Eye (tissue), 1 donor: ENCODE results near the gene TSEN15.
"Not testable (repeated sequence)": the region's sequence is repeated elsewhere in the genome, so short reads cannot be mapped to it uniquely, and the experiment has no call there.

Experiments
- DNase-seq: peaks from one replicate; pipeline ENCODE4 v3.0.0-alpha.2; 2015

The TSEN15 gene

DNA sequence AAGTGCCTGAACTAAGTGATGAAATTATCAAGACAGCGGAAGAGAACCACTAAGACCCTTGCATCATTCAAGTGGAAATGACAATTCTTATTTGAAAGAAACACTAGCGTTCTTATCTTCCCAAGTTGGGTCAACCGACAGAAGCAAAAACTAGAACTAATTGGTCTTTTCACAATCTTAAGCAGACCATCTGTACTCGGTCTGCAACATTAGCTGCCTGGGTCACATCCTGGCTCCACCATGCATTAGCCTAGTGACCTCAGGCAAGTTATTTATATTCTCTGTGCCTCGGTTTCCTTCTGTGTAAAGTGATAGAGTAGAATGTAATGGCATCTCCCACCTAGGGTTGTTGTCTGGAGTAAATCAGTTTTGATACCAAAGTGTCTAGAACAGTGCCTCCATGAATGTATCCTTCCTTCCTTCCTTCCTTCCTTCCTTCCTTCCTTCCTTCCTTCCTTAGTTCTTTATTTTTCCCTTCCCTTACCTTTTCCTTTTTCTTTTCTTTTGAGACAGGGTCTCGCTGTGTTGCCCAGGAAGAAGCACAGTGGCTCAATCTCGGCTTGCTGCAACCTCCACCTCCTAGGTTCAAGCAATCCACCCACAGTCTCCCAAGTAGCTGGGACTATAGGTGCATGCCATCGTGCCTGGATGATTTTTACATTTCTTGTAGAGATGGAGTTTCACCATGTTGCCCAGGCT, 20.0 kb upstream of the TSEN15 start:
- DNase-seq, result peak; percentile 75

DNA sequence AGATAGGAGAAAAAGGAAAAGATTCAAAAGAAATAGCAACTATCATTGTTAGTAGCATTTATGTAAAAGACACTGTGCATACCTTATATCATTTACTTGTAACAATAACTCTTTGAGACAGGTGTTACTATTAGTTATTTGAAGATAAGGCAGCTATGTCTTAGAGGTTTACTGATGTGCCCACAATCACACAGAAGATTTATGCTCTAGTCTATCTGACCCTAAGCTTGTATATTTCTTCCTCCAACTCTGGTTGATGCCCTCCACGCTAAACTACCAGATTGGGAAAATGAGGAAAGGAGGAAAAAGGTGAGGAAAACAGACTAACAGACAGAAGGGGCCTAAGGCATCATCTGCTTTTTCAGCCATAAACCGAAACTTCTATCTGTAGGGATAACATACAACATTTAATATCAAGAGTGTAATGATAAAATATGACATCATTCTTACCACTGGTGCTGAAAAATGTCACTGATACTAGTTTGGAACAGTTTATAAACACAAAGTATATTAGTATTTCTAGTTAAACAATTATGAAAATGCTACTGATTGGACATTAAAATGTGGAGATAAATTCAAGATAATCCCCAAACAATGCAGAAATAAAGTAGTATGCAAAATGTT, 19.1 kb upstream of the TSEN15 start:
- DNase-seq, result no peak

DNA sequence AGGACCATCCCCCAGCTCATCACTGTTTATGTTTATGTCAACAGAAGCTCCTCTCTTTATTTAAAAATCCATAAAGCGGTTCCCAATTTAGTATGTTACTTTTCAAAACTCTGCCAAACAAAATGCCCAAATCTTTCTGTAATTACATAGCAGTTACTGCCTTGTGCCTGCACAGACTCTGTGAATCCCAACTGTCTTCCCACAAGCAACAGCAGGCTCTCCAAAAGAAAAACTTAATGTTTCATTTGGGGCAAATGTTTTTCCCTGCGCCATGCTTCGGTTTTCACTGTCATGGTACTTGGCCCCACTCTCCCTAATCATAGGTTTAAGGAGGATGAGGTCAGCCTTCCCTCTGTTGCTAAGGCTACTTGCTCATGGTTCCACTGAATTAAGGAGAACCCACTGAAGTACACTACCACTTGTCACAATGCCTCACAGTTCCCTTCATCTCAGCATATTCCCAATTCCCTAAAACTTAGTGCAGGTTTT, 18.6 kb upstream of the TSEN15 start:
- DNase-seq, result no peak

DNA sequence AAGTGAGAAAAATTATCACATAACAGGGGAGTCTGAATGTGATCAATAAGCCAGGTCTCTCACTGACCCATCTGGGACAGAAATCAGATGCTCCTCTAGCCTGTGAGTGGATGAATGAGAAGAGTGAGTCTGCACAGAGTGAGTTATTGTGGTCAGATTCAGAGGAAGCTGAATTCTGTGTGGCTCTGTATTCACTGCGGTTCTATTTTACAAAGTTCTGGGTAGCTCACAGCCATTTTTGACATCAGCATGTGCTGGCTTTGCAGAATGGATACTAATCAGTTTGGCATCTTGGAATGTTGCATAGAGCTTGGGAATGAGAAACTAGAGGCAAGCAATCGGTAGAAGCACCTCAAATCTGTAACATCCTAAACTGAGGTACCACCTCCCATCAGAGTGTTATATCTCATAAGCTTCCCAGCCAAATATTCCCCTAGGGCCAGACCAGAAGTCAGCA, 17.8 kb upstream of the TSEN15 start:
- peak; percentile 30 for DNase-seq

DNA sequence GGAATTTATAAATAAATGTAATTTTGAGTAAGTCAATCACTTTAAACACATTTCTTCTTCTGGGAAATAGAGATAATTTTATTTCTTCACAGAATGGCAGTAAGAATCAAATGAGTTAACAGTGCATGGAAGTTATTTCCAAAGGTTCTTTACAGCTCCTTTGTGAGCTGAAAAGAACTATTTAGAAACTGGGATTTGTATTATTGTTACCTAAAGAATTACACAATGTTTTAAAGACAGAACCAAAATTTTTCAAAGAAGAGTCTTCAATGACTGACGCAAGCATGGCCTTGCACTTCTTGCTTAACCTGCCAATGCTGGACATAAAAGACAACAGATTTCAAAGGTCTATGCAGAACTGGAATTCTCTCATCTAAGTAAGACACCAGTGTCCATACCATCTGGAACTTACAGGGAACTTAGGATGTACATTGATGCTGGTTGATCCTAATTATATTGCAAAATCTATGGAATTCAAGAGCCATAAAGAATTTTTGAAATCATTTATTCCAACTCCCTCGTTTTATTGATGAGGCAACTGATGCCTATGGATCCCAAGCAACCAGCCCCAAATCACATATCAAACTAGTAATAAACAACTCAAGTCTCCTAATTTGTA, 16.7 kb upstream of the TSEN15 start:
- DNase-seq, result no peak

DNA sequence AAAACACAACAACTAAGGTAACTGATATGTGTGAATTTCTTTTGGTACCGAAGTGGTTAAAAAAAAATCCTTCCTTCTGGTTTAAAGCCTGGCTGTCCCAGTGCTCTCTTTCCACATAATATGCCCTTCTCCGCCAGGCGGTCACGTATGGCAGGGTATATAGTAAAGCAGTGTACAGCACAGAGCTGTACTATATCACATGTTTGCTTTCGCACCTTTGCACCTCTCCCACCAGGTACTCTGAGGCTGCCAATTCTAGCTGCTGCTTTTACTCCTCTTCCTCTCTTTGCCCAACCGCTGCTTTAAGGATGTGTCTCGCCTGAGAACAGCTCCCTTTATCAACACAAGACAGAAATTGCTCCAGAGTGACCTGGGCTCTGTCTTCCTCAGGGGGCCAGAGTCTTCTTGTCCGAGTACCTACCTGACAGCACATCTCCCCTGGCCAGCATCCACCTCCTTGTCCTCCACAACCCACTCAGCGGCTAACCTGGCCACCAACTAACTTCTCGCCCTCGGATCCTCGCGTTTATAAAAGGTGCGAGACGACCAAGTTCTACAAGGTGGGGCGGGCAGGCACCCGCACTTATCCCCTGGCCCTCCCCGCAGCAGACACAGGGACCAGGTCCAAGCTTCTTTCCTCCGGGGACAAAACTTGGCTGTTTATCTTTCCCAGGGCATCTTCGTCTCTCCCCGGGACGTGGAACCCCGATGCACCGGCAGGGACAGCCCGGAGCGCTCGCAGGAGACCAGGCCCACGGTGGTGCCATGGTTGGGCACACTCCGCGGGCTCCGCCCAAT, 15.6 kb upstream of the TSEN15 start:
- DNase-seq, result peak; percentile 63

DNA sequence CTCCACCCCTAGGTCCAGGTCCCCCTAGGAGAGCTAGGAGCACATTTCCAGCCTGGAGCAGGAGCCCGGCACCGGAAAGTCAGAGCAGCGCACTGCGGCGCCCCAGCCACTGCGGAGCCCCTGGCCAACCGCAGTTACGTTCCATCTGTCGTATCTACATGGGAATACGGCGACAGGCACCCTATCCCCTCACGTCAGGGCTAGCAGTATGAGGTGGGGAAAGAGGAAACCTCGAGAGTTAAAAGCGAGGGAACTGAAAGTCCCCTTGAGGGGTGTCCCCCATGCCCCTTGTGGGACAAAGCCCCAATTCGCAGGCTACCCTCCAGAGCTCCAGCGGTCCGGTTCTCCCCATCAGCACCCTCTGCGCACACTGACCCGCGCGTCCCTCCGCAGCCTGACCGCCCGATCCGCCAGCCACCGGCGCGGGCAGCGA, 15.0 kb upstream of the TSEN15 start:
- peak; percentile 84 for DNase-seq

DNA sequence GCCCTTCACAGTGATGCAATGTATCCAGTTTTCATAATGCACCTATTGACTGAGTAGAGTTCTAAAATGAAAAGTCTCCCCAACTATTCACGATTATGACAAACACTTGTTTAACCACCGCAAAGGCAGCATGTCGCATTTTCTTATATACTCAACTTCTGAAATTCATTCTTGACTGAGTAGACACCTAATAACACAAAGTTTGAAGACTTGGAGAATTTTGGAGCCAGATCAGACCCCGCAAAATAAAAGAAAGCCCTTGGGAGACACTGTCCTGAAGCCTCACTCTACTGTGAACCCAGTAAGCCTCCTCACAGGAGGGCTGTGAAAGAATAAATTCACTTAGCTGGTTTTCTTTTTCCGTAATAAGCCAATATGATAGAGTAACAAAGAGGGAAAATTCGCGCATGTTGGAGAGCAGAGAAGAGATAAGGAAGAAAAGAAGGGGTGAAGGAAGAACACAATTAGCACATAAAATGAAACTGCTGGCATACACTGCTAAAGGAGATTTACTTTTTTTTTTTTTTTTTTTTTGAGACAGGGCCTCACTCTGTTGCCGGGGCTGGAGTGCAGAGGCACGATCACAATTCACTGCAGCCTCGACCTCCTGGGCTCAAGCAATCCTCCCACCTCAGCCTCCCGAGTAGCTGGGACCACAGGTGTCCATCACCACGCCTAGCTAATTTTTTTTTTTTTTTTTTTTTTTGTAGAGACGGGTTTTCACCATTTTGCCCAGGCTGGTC, 13.5 kb upstream of the TSEN15 start:
- DNase-seq, result no peak

DNA sequence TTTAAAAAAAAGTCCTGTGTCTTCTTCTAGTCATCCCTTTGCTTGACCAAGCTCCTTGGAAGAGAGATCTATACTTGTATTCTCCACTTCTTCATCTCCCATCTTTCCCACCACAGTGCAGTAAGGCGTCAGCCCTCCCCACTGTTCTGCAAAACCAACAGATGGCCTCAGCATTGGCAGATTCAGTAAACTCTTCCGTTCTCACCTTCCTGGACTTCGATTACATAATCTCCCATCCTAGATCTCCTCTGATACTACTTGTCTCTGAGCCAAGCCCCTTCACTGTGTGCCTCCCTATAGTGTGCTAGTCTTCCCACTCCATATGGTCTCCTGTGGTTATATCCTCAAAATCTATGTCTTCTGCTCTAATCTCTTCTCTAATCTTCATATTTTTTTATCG, 12.4 kb upstream of the TSEN15 start:
- no peak for DNase-seq

DNA sequence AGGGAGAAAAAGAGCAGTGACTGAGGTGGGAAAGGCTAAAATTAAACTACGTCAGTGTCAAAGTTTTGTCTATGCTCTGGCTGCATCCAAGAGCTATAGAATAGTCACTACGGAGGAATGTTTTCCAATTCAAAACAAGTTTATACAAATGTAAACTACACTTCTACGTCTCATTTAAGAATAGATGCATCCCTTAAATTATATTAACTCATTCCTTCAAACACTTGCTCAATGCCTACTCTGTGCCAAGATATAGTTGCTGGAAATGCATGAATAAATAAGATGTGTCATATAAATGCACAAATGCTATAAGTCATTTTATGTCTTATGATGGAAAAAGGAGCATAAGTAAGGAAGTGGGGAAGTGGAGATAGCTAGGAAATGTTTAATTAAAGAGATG, 9.8 kb upstream of the TSEN15 start:
- no peak for DNase-seq

DNA sequence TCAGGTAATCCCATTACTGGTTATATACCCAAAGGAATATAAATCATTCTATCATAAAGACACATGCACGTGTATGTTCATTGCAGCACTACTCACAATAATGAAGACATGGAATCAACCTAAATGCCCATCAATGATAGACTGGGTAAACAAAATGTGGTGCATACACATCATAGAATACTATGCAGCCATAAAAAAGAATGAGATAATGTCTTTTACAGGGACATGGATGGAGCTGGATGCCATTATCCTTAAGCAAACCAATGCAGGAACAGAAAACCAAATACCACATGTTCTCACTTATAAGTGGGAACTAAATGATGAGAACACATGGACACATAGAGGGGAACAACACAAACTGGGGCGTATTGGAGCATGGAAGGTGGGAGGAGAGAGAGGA, 8.2 kb upstream of the TSEN15 start:
- not testable (repeated sequence) for DNase-seq

DNA sequence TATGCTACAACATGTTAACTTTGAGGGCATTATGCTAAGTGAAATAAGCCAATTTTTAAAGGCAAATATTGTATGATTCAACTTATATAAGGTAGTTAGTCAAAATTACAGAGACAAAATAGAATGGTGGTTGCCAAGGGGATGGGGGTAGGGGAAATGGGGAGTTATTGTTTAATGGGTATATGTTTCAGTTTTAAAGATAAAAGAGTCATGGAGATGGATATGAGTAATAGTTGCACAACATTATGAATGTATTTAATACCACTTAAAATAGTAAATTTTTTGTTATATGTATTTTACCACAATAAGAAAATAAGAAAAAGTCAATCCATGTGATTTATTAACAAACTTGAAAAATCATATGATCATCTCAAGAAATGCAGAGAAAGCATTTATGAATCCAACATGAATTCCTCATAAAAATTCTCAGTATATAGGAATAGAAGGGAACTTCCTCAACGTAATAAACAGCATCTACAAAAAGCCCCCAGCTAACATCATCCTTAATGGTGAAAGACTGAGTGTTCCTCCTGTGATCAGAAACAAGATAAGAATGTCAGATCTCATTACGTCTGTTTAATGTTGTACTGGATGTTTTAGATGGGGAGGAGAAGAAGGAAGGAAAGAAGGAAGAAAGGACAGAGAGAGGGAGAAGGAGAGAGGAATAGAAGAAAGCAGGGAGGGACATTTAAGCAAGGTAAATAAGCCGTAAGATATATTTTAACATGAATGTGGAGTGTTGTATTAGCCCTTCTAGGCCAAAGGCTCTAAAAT, 6.7 kb upstream of the TSEN15 start:
- DNase-seq, result no peak

DNA sequence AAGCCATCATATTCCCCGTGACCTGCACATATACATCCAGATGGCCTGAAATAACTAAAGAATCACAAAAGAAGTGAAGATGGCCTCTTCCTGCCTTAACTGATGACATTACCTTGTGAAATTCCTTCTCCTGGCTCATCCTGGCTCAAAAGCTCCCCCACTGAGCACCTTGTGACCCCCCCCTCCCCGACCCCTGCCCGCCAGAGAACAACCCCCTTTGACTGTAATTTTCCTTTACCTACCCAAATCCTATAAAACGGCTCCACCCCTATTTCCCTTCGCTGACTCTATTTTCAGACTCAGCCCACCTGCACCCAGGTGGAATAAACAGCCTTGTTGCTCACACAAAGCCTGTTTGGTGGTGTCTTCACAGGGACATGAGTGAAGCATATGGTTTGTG, 4.0 kb upstream of the TSEN15 start:
- not testable (repeated sequence) for DNase-seq

DNA sequence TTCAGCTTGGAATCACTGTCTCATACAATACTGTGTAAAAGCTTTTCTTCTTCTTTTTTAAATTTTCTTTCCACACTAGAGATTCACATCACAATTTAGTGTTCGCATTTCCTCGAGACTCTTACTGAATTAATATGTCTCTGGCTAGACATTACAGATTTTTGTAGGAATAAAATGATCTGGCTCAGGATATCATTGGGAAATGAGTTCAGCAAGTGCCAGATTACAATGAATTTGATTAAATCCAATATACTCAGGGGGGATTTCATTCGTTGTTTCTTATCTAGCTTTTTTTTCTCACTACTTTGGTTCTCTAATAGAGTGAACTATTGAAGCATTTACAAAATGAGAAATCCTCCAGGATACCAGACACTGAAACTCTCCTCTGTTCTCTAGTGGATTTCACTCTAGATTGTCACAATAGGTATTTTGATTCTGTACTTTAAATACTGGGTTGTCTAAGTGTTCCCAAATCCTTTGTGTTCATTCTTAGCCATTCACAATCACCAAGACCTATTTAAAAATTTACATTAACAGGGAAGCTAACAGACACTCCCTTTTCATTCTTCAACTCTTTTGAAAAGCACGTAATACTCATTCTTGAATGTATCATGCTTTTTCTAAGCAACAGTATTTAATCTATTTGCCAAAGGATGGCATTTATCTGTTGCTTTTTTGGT, 2.8 kb upstream of the TSEN15 start:
- DNase-seq, result no peak

DNA sequence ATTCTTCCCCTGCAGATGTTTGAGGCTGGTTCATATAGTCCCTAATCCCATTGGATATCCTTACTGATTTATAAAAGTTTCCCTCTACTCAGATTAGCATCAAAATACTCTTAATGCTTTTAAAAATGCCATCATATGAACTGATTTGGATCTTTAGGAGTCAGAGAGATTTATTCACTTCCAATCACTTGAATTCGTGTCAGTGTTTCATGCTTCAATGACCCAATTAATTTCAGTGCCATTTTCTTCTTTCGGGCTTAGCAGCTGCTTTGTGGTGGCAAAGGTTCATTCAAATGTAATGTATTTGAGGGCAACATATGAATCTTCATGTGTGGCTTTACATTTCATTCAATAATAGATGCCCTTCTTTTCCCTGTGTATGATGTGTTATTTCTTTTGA, 2.2 kb upstream of the TSEN15 start:
- peak; percentile 89 for DNase-seq

DNA sequence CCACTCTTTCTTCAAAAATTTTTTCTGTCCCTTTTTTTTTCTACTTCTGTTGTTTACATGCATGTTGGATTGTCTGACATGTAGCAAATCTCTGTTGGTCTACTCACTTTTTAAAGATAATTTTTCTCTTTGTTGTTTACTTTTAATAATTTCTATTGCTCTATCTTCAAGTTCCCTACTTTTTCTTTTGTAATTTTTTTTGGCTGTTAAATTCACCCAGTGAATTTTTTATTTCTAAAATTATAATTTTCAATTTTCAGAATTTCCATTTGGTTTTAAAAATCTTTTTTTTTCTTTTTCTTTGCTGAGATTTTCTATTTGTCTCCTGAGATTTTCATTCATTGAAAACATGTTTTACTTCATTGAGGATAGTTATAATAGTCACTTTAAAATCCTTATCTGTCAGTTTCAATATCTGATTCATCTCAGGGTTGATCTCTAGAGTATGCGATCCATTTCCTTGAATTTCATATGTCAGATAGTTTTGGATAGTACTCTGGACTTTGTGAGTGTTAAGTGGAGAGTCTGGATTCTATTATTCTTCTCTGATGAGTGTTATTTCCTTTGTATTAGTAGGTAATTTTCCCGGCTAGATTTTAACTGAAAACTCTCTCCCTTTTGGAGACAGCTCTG, 1.6 kb upstream of the TSEN15 start:
- DNase-seq, result no peak

DNA sequence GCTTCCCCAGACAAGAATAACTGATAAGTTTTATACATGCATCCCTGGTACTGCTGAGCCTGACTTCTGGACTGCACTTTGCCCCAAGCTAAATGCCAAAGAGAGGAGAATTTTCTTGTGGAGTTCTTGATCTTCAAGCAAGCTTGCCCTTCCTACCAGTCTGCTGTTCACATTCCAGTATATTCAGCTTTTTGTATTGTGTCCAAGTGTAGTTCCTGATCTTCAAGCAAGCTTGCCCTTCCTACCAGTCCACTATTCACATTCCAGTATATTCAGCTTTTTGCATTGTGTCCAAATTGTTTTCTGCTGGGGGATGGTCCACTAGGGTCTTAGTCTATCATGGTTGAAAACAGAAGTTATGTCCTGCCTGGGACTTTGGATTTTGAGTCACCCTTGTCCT, 894 bp upstream of the TSEN15 start:
- DNase-seq, result peak; percentile 35

DNA sequence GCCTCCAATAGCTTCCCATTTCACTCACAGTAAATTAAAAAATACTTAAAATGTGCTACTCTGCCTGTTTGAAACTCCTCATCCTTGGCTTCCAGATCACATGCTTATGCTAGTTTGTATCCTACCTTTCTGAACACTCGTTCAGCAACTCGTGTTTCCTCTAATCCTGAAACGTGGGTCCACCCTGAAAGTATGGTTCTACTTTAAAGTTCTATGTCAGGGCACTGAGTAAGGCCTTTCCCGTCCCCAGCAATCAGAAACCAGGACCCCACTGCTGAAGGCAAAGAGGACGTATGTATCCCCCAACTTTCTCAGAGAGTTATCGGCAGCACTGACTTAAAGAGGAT, 419 bp upstream of the TSEN15 start:
- no peak for DNase-seq

DNA sequence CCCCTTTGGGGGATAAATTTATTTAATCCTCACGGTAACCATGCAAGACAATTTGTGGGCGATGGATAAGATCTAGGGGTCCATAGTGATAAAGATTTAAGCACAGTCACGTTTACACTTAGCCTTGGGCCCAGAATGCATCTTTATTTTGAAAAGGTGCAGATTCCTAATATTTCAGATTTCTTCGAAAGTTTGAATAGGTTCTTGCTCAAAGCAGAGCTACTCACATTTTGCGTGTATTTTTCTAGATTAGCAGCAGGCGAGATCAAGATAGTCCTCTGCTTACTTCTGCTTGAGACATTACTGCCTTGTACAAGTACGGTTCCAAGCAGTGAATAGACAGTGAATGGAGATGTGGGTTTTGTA, 647 bp downstream of the TSEN15 start:
- DNase-seq, result no peak

DNA sequence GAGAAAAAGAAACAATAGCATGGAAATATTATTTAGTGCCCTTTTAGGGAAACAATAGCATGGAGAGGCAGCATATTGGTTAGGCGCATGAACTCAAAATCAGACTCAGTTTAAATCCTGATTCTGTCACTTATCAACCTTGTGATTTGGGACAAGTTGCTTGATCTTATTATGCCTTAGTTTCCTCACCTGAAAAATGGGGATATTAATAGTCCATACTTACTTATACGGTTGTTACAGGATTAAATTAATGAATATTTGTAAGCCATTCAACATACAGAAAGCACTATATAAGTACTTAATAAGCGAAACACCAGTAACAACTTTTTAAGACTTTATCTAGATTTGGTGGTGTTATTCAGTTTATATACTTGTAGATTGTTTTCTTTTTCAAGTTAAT, 1.2 kb downstream of the TSEN15 start:
- DNase-seq, result no peak

DNA sequence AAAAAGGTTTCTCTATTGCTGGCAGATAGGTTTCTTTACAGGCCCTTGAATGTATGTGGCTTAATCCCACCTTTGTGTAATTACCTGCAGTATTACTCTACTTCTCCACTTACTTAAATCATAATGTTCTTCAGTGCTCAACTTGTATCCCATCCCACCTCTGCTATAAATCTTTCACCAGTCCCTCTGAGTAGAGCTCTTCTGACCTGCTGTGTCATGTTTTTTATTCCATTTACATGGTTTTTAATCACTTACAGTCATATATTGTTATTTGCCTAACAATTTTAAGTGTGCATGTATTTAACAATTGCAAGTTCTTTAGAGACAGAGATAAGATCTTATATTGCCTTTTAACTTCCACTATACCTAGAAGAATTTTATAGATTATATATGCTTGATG, 2.4 kb downstream of the TSEN15 start:
- no peak for DNase-seq
